GM18502 (cell line): ENCODE measurements around the gene LSG1.

Source experiments
- ATAC-seq: cut with Tn5 transposase; IDR thresholded peaks from one replicate; pipeline ENCODE4 v1.9.1; 2021; ENCODE audit warnings: mild to moderate bottlenecking; ENCODE audit not compliant: unreplicated experiment, poor library complexity

The LSG1 gene

GRCh38 chr3:194687638-194688199 is 15.7 kb upstream of the LSG1 start:
- peak; percentile 46 for ATAC-seq

GRCh38 chr3:194686816-194687637 is 15.0 kb upstream of the LSG1 start:
- no peak for ATAC-seq

GRCh38 chr3:194686414-194686815 is 14.4 kb upstream of the LSG1 start:
- no peak for ATAC-seq

GRCh38 chr3:194685718-194686413 is 13.9 kb upstream of the LSG1 start, which contains the start of gene FAM43A:
Gene FAM43A (plus strand): TSS chr3:194685883. CDS start chr3:194686827, 944 bp downstream.
- peak; percentile 38 for ATAC-seq

- peak; percentile 11 for ATAC-seq
Observed at GRCh38 chr3:194685065-194685717, 13.2 kb upstream of the LSG1 start.

GRCh38 chr3:194683380-194683779 is 11.4 kb upstream of the LSG1 start:
- no peak for ATAC-seq

- peak; percentile 54 for ATAC-seq
Observed at GRCh38 chr3:194682694-194683310, 10.8 kb upstream of the LSG1 start.

- ATAC-seq = no peak
Observed at GRCh38 chr3:194682189-194682693, 10.2 kb upstream of the LSG1 start.

GRCh38 chr3:194680888-194681615 is 9.1 kb upstream of the LSG1 start:
- ATAC-seq = no peak

- ATAC-seq = no peak
Observed at GRCh38 chr3:194676471-194676870, 4.5 kb upstream of the LSG1 start.

GRCh38 chr3:194675680-194676079 is 3.7 kb upstream of the LSG1 start:
- ATAC-seq = no peak

GRCh38 chr3:194675081-194675640 is 3.2 kb upstream of the LSG1 start:
- ATAC-seq = no peak

GRCh38 chr3:194673761-194674160 is 1.8 kb upstream of the LSG1 start:
- no peak for ATAC-seq

- no peak for ATAC-seq
Observed at GRCh38 chr3:194672876-194673275, 885 bp upstream of the LSG1 start.

GRCh38 chr3:194671511-194671899 is 486 bp downstream of the LSG1 start:
- peak; percentile 22 for ATAC-seq

GRCh38 chr3:194667363-194667762 is 4.6 kb downstream of the LSG1 start:
- ATAC-seq = no peak

- no peak for ATAC-seq
Observed at GRCh38 chr3:194664857-194665256, 7.1 kb downstream of the LSG1 start.

GRCh38 chr3:194661946-194662345 is 10.0 kb downstream of the LSG1 start:
- no peak for ATAC-seq

- ATAC-seq = no peak
Observed at GRCh38 chr3:194661374-194661773, 10.6 kb downstream of the LSG1 start.
